PC-3 (cell line): Measurements from ENCODE around the gene FSTL4. TPM values are rescaled to one million over a fixed set of nuclear protein-coding genes. Genes with fewer than 3 reads are reported as not detected.

Source experiments
- ATAC-seq: fragments of 200-7000 bp; cut with Tn5 transposase; 2 replicates; pipeline ENCODE4 v1.9.1; 2020; ENCODE audit warnings: mild to moderate bottlenecking, moderate library complexity
- BruUV-seq: library from RNA; stranded (reverse); fragments of 400-500 nt; replicated peaks from 2 replicates; lab custom pipeline; 2021; lab: Mats Ljungman, UMichigan
- CTCF ChIA-PET: fragments of 300-600 bp; sonication (Branson Sonifier 250); formaldehyde crosslinking; loops from one replicate; lab custom pipeline; 2022; ENCODE audit warnings: antibody characterized with exemption; lab: Charles Lee
- POLR2A ChIA-PET: fragments of 300-600 bp; sonication (Branson Sonifier 250); formaldehyde crosslinking; loops from one replicate; lab custom pipeline; 2022; ENCODE audit warnings: antibody characterized with exemption; ENCODE audit not compliant: unreplicated experiment; lab: Charles Lee
- DNase-seq: peaks from one replicate; pipeline ENCODE4 v3.0.0-alpha.2; 2015
- H2AFZ ChIP-seq: fragments of 300-600 bp; sonication (generic); 2 replicates; pipeline ENCODE4 v1.6.0; 2016; ENCODE audit warnings: antibody characterized with exemption, low read length
- H3F3A ChIP-seq: fragments of 300-600 bp; sonication (generic); one replicate; pipeline ENCODE4 v1.6.0; 2017; ENCODE audit warnings: antibody characterized with exemption, low read length, control low read depth, mild to moderate bottlenecking; ENCODE audit not compliant: unreplicated experiment
- H3K27ac ChIP-seq: fragments of 300-600 bp; sonication (generic); 2 replicates; pipeline ENCODE4 v1.5.1; 2016; ENCODE audit warnings: mild to moderate bottlenecking, low read length
- H3K27me3 ChIP-seq: fragments of 300-600 bp; sonication (generic); 2 replicates; pipeline ENCODE4 v1.6.1; 2016; ENCODE audit warnings: low read length, mixed read lengths
- H3K36me3 ChIP-seq: fragments of 300-600 bp; sonication (generic); 2 replicates; pipeline ENCODE4 v1.6.1; 2016; ENCODE audit warnings: low read depth, mixed run types, low read length, mixed read lengths
- H3K4me1 ChIP-seq: fragments of 300-600 bp; sonication (generic); 2 replicates; pipeline ENCODE4 v1.5.1; 2016; ENCODE audit warnings: low read length; ENCODE audit not compliant: insufficient read depth
- H3K4me2 ChIP-seq: fragments of 300-600 bp; sonication (generic); 2 replicates; pipeline ENCODE4 v1.6.0; 2016; ENCODE audit warnings: low read length
- H3K4me3 ChIP-seq: fragments of 300-600 bp; sonication (generic); 2 replicates; pipeline ENCODE4 v1.5.1; 2016; ENCODE audit warnings: mild to moderate bottlenecking, low read length, mixed read lengths
- H3K79me2 ChIP-seq: fragments of 300-600 bp; sonication (generic); 2 replicates; pipeline ENCODE4 v1.6.1; 2017; ENCODE audit warnings: low read length, mixed read lengths
- H3K9ac ChIP-seq: fragments of 300-600 bp; sonication (generic); 2 replicates; pipeline ENCODE4 v1.6.0; 2016; ENCODE audit warnings: mild to moderate bottlenecking, low read length
- H3K9me2 ChIP-seq: fragments of 300-600 bp; sonication (generic); replicated peaks from 2 replicates; pipeline ENCODE4 v1.6.1; 2016; ENCODE audit warnings: mixed run types, low read length, mixed read lengths
- H3K9me3 ChIP-seq: fragments of 300-600 bp; sonication (generic); 2 replicates; pipeline ENCODE4 v1.6.1; 2016; ENCODE audit warnings: low read length, mixed read lengths
- H4K20me1 ChIP-seq: fragments of 300-600 bp; sonication (generic); 2 replicates; pipeline ENCODE4 v1.6.1; 2016; ENCODE audit warnings: low read length, mixed read lengths
- CTCF ChIP-seq: fragments of 300-600 bp; sonication (generic); conservative IDR thresholded peaks from 2 replicates; pipeline ENCODE4 v1.5.1; 2017; ENCODE audit warnings: antibody characterized with exemption, low read depth, mild to moderate bottlenecking, low read length
- EZH2 ChIP-seq: fragments of 300-600 bp; sonication (generic); IDR thresholded peaks from one replicate; pipeline ENCODE4 v1.6.1; 2017; ENCODE audit warnings: antibody characterized with exemption, mild to moderate bottlenecking, low read length; ENCODE audit not compliant: unreplicated experiment
- EZH2phosphoT487 ChIP-seq: fragments of 300-600 bp; sonication (generic); IDR thresholded peaks from 2 replicates; pipeline ENCODE4 v1.6.1; 2018; ENCODE audit warnings: mild to moderate bottlenecking, antibody characterized with exemption, low read length, borderline replicate concordance
- intact Hi-C: fragments of 100-400 bp; cut with micrococcal nuclease; formaldehyde crosslinking; loops from 2 replicates; pipeline ENCODE4 v1.9.0; 2023
- total RNA-seq: library from RNA; depleted of rRNA; stranded (reverse); fragments of >200 nt; gene quantifications from 2 replicates; pipeline ENCODE4 v1.2.3, GENCODE V29; 2014

Gene FSTL4
- total RNA-seq, 1 experiment from 2014 or later: 4.2 TPM

- Histone ChIP-seq H2AFZ (no peak overlapping the region), H3K4me1 (no peaks in the 10 kb centered on the region), H3K4me2 (no peak overlapping the region), H3F3A (no peaks in the 10 kb centered on the region), H3K9ac (no peak overlapping the region), H3K4me3 (no peak overlapping the region), H3K36me3 (no peaks in the 10 kb centered on the region), H3K9me2 (no peaks in the 10 kb centered on the region), H3K27me3 (no peaks in the 10 kb centered on the region), H3K79me2 (no peaks in the 10 kb centered on the region), H3K27ac (no peak overlapping the region), H4K20me1 (no peaks in the 10 kb centered on the region), H3K9me3 (no peaks in the 10 kb centered on the region)
- no peak for DNase-seq
- CTCF ChIA-PET: no interaction called here
- POLR2A ChIA-PET: no interaction called here
- BruUV-seq: no TSS peak
- TF ChIP-seq EZH2 (no peak), CTCF (no peak), EZH2phosphoT487 (no peak)
- intact Hi-C loops: no loop called here
- no peak for ATAC-seq
These were observed 448.5 kb downstream of the FSTL4 start for GRCh38 chr5:133163839-133164238.

DNA sequence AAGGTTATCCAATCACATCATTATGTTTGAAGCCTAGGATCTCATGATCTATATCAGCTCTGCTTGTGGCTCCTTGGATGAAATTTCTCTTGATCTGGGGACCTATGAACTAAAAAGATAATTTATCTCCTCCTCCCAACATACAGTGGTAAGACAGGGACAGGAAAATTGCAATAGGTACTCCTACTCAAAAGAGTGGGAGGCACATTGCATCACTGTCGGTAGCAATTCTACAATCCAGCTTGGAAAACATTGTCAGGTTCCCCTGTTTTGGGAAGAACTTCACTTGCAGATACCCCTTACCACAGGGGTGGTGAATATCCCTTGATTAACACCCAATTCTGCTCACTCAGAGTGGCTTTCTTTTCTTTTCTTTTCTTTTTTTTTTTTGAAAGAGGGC, 452.8 kb downstream of the FSTL4 start:
- ATAC-seq: no peak
- POLR2A ChIA-PET: no interaction called here
- Histone ChIP-seq H3K36me3 (no peaks in the 10 kb centered on the region), H2AFZ (no peak overlapping the region), H3K4me2 (no peak overlapping the region), H3K27me3 (no peaks in the 10 kb centered on the region), H3K4me1 (no peaks in the 10 kb centered on the region), H3K27ac (no peak overlapping the region), H3K9ac (no peak overlapping the region), H3K79me2 (no peaks in the 10 kb centered on the region), H3F3A (no peaks in the 10 kb centered on the region), H3K9me3 (no peaks in the 10 kb centered on the region), H4K20me1 (no peaks in the 10 kb centered on the region), H3K9me2 (no peaks in the 10 kb centered on the region), H3K4me3 (no peak overlapping the region)
- no peak for DNase-seq
- TF ChIP-seq EZH2 (no peak), CTCF (no peak), EZH2phosphoT487 (no peak)
- BruUV-seq: no TSS peak
- CTCF ChIA-PET: no interaction called here
- intact Hi-C loops: no loop called here

GRCh38 chr5:133155326-133155969, 456.9 kb downstream of the FSTL4 start:
- DNase-seq: no peak
- no peaks in the 10 kb centered on the region for H4K20me1 ChIP-seq
- H3K9ac ChIP-seq: no peak overlapping the region
- H3K79me2 ChIP-seq: no peaks in the 10 kb centered on the region
- no peak for TF ChIP-seq EZH2phosphoT487
- no peak for TF ChIP-seq EZH2
- TF ChIP-seq CTCF: no peak
- no peak overlapping the region for H3K4me2 ChIP-seq
- H3K9me2 ChIP-seq: no peaks in the 10 kb centered on the region
- no peak overlapping the region for H2AFZ ChIP-seq
- H3K27me3 ChIP-seq: no peaks in the 10 kb centered on the region
- no TSS peak for BruUV-seq
- no peaks in the 10 kb centered on the region for H3K9me3 ChIP-seq
- H3F3A ChIP-seq: no peaks in the 10 kb centered on the region
- no peaks in the 10 kb centered on the region for H3K4me1 ChIP-seq
- no peak overlapping the region for H3K4me3 ChIP-seq
- no peak for ATAC-seq
- intact Hi-C loops: no loop called here
- H3K36me3 ChIP-seq: no peaks in the 10 kb centered on the region
- POLR2A ChIA-PET: no interaction called here
- no peak overlapping the region for H3K27ac ChIP-seq
- CTCF ChIA-PET: no interaction called here
